Measurements from ENCODE around the gene PBX4. TPM values are rescaled to one million over a fixed set of nuclear protein-coding genes. Genes with fewer than 3 reads are reported as not detected.
A peak's percentile ranks its signal among the peaks of the same experiment; 100 is the strongest.

PBX4 gene
- total RNA-seq, 3 donors from 2014 or later (not counting 1 experiment from before 2014, with no cell fraction given) = 10.7 to 15.9 (median 11.1) TPM

DNA sequence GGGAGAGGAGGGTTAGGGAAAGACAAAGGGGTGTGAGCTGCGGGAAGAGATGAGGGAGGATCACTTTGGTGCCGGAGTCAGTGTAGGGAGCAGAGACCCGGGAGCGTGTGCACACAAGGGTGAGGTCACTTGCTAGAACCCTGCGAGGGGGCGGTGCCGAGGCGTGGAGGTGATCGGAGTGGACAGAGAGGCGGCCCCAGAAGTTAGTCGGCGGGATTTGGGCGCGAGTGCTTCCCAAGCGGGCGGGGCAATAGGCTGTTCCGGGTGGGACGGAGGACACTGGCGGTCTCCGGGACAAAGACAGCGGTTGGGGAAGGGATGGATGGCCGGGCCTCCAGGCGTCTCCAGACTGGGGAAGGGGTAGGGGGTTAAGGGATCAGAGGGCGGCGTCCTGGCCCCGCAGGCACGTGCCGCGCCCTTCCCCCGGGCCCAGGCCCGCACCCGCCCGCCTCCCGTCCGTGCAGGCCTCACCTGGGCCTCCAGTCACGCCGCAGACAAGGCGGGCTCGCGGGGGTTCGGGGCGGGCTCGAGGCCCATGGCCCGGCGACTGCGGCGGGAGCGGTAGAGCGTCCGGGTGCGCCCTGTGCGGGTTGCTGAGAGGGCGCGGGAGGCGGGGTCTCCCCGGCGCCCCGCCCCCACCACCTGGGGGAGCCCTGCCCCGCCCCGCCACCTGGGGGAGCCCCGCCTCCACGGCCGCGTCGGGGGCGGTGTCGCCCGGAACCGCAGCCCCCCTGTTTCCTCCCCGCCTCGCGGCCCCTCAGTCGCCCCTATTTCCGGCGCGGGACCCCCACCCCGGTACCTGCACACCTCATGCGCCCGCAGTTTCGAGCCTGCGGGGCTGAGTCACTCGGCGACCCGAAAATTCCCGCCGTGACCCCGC, 9.4 kb upstream of the PBX4 start, which contains the start of gene LPAR2:
Gene LPAR2, minus strand, starts transcription at position 600 of the 880 bp plus-strand sequence. CDS start 945 bp downstream, outside the sequence.
- H3K9me3 Mint-ChIP-seq = no peaks in the 10 kb centered on the region
- TF ChIP-seq, protein P1, sequence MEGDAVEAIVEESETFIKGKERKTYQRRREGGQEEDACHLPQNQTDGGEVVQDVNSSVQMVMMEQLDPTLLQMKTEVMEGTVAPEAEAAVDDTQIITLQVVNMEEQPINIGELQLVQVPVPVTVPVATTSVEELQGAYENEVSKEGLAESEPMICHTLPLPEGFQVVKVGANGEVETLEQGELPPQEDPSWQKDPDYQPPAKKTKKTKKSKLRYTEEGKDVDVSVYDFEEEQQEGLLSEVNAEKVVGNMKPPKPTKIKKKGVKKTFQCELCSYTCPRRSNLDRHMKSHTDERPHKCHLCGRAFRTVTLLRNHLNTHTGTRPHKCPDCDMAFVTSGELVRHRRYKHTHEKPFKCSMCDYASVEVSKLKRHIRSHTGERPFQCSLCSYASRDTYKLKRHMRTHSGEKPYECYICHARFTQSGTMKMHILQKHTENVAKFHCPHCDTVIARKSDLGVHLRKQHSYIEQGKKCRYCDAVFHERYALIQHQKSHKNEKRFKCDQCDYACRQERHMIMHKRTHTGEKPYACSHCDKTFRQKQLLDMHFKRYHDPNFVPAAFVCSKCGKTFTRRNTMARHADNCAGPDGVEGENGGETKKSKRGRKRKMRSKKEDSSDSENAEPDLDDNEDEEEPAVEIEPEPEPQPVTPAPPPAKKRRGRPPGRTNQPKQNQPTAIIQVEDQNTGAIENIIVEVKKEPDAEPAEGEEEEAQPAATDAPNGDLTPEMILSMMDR (IDR thresholded peaks at IDR 0.05) = no peak
- ATAC-seq (peak; percentile 73 to 87 (median 81)), DNase-seq (peak; percentile 66 to 91)
- peak within 1 kb of the TSS; percentile 86 for H3K4me3 Mint-ChIP-seq
- H3K4me3 ChIP-seq (ENCODE audit: low read length) = peak within 1 kb of the TSS; percentile 48
- peaks cover 23% of the 10 kb centered on the region for H3K4me1 ChIP-seq (ENCODE audit: control insufficient read depth, insufficient read depth, low read length)
- H3K27me3 Mint-ChIP-seq (ENCODE audit: low read depth in 2 of 2) = no peaks in the 10 kb centered on the region
- H3K36me3 Mint-ChIP-seq = peaks cover 1% of the 10 kb centered on the region
- H3K27me3 ChIP-seq (ENCODE audit: control insufficient read depth, insufficient read depth, low read length) = no peaks in the 10 kb centered on the region
- intact Hi-C loops (cut with micrococcal nuclease) = loop anchor here (1.0 to 2.0 kb wide), 2 partner anchors 10 to 15 kb away; partner anchors contain the start of genes GMIP and PBX4
- H3K27ac Mint-ChIP-seq = peak within 1 kb of the TSS; percentile 80 to 88
- H3K36me3 ChIP-seq (ENCODE audit: control insufficient read depth, insufficient read depth, low read length) = peaks cover 4% of the 10 kb centered on the region
- WGBS (ENCODE audit: insufficient coverage) = under 1% methylated on average over 87 of the region's 87 CpGs
- peak within 1 kb of the TSS; percentile 67 for H3K27ac ChIP-seq (ENCODE audit: low read length)
- H3K9me3 ChIP-seq (ENCODE audit: control insufficient read depth, insufficient read depth, low read length) = no peaks in the 10 kb centered on the region
- peaks cover 19 to 28% of the 10 kb centered on the region in 2 donors for H3K4me1 Mint-ChIP-seq

DNA sequence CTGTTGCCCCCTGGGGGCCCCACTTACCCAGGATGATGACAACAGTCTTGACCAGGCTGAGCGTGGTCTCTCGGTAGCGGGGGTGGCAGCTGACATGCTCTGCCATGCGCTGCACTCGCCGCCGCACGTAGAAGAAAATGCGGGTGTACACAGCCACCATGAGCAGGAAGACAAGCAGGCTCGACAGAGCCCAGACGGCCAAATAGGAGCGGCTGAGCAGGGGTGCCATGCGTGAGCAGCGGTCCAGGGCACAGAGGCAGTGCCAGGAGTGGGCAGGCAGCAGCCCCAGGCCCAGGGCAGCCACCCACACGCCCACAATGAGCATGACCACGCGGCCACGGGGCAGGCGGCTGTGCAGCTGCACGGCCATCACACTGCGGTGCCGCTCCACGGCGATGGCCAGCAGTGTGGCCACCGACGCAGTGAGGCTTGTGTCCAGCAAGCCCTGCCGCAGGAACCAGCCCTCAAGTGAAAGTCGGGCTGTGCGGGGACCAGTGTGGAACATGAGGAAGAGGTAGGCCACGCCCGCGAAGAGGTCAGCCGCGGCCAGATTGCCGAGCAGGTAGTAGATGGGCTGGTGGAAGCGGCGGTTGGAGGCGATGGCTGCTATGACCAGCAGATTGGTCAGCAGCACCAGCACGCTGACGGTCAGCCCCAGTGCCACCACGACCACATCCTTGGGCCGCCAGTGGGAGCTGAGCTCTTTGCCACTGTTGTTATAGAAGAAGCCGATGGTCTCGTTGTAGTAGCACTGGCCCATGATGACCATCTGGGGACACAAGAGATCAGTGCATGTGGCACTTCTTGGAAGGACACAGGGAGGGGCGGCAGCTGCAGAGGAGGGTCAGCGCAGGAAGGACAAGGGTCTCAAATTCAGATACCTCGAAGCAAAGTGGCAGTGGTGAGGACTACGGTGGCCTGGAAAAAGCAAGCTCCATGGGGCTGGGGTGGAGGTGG, 8.3 kb upstream of the PBX4 start:
- no peaks in the 10 kb centered on the region for H3K9me3 Mint-ChIP-seq
- intact Hi-C loops (cut with micrococcal nuclease) = no loop called here
- no peak for DNase-seq
- Histone ChIP-seq H3K36me3 (ENCODE audit: control insufficient read depth, insufficient read depth, low read length) (no peaks in the 10 kb centered on the region), H3K4me1 (ENCODE audit: control insufficient read depth, insufficient read depth, low read length) (peaks cover 23% of the 10 kb centered on the region), H3K9me3 (ENCODE audit: control insufficient read depth, insufficient read depth, low read length) (no peaks in the 10 kb centered on the region), H3K27me3 (ENCODE audit: control insufficient read depth, insufficient read depth, low read length) (no peaks in the 10 kb centered on the region), H3K27ac (ENCODE audit: low read length) (peak overlapping the region; percentile 51), H3K4me3 (ENCODE audit: low read length) (peak overlapping the region; percentile 48)
- TF ChIP-seq, protein P1 (IDR thresholded peaks at IDR 0.05) = no peak
- H3K4me3 Mint-ChIP-seq = peak overlapping the region; percentile 86
- H3K4me1 Mint-ChIP-seq = peaks cover 16 to 25% of the 10 kb centered on the region in 2 donors
- peak overlapping the region; percentile 80 to 88 for H3K27ac Mint-ChIP-seq
- no peaks in the 10 kb centered on the region for H3K36me3 Mint-ChIP-seq
- WGBS (ENCODE audit: insufficient coverage) = 93% methylated on average over 48 of the region's 48 CpGs
- ATAC-seq = no peak
- H3K27me3 Mint-ChIP-seq (ENCODE audit: low read depth in 2 of 2) = no peaks in the 10 kb centered on the region

DNA sequence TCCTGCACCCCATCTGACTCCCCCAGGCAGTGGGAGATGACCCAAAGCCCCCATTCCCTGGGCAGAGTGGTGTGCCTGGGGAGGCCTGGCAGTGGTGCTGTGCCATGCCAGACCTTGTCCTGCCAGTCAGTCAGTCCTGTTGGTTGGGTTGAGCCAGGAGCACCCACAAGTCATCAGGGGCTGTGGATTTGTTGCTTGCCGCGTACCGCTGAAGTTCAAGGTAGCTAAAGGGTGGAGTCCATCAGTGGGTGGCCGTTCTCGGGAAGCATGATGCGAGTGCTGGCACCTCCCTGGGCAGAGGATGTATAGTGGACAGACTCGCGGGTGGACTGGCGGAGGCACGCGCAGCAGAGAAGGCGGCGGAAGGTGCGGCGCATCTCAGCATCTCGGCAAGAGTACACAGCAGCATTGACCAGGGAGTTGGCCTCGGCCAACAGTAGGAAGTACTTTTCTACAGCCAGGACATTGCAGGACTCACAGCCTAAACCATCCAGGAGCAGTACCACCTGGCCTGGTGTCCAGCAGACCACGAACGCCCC, 5.6 kb upstream of the PBX4 start:
- WGBS (ENCODE audit: insufficient coverage) = 96% methylated on average over 19 of the region's 19 CpGs

More for the DNA sequence above, 5.6 kb upstream of the PBX4 start:
- no peaks in the 10 kb centered on the region for H3K36me3 Mint-ChIP-seq
- Histone ChIP-seq H3K9me3 (ENCODE audit: control insufficient read depth, insufficient read depth, low read length) (no peaks in the 10 kb centered on the region), H3K4me3 (ENCODE audit: low read length) (no peak overlapping the region), H3K4me1 (ENCODE audit: control insufficient read depth, insufficient read depth, low read length) (peaks cover 25% of the 10 kb centered on the region), H3K27me3 (ENCODE audit: control insufficient read depth, insufficient read depth, low read length) (no peaks in the 10 kb centered on the region), H3K36me3 (ENCODE audit: control insufficient read depth, insufficient read depth, low read length) (no peaks in the 10 kb centered on the region), H3K27ac (ENCODE audit: low read length) (no peak overlapping the region)
- no peak overlapping the region for H3K27ac Mint-ChIP-seq
- H3K4me3 Mint-ChIP-seq = no peak overlapping the region
- no peak for DNase-seq
- TF ChIP-seq, protein P1 (IDR thresholded peaks at IDR 0.05) = no peak
- peaks cover 18 to 28% of the 10 kb centered on the region in 2 donors for H3K4me1 Mint-ChIP-seq
- ATAC-seq = no peak
- no peaks in the 10 kb centered on the region for H3K9me3 Mint-ChIP-seq
- intact Hi-C loops (cut with micrococcal nuclease) = no loop called here
- no peaks in the 10 kb centered on the region for H3K27me3 Mint-ChIP-seq (ENCODE audit: low read depth in 2 of 2)
